Spleen (tissue), 7 donors: ENCODE results near the gene CT47C1.

Source experiments
- POLR2A ChIP-seq, 3 donors: fragments of 450-650 bp; IDR thresholded peaks; one replicate each; pipeline ENCODE4 v1.5.1; 2017; ENCODE audit warnings: antibody characterized with exemption in 3 of 3, mild to moderate bottlenecking in 1 of 3
- POLR2AphosphoS5 ChIP-seq, 3 donors: sonication (generic); formaldehyde crosslinking; IDR thresholded peaks; one replicate each; pipeline ENCODE4 v1.5.1; 2017; ENCODE audit warnings: antibody characterized with exemption in 3 of 3
- TF ChIP-seq, protein P1 (sequence below), 11 experiments: fragments of 200-600 bp in 7 of 11; fragments of 450-650 bp in 4 of 11; sonication (generic) in 4 of 11; IDR thresholded peaks in 8 of 11; conservative IDR thresholded peaks in 3 of 11; 1 replicate in 7 of 11; 2 replicates in 4 of 11; pipeline versions ENCODE4 v1.4.0 to v1.8.0; 2016 to 2021; ENCODE audit warnings: antibody characterized with exemption in 11 of 11, inconsistent platforms in 4 of 11, mild to moderate bottlenecking in 1 of 11
- donor health status: DM: no; HTN: no; CAD: no; lungs with moderate emphysema.
- donor health status: DM: no; HTN: no; CAD: no.
- donor health status: DM: no; HTN: no; CAD: no.

DNA sequence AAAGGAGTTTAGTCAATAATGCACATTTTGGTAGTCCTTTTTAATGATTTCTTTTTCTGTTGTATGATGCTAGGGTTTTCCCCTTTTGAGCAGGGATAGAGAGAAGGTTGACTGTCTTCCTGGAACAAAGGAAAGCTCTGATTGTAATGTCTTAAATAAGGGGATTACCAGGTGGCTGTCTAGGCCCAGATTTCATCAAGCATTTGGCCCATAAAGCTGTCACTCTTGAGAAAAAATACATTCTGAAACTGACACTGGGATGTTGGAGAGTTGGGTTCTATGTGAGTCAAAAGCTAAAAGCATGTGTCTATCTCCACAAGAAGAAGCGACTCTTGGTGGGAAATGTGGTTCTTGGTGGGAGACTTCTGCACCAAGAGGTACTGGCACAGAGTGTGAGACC lies 28.4 kb downstream of the CT47C1 start:
- TF ChIP-seq, protein P1, sequence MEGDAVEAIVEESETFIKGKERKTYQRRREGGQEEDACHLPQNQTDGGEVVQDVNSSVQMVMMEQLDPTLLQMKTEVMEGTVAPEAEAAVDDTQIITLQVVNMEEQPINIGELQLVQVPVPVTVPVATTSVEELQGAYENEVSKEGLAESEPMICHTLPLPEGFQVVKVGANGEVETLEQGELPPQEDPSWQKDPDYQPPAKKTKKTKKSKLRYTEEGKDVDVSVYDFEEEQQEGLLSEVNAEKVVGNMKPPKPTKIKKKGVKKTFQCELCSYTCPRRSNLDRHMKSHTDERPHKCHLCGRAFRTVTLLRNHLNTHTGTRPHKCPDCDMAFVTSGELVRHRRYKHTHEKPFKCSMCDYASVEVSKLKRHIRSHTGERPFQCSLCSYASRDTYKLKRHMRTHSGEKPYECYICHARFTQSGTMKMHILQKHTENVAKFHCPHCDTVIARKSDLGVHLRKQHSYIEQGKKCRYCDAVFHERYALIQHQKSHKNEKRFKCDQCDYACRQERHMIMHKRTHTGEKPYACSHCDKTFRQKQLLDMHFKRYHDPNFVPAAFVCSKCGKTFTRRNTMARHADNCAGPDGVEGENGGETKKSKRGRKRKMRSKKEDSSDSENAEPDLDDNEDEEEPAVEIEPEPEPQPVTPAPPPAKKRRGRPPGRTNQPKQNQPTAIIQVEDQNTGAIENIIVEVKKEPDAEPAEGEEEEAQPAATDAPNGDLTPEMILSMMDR (IDR thresholded peaks at IDR 0.05 in 8 of 11, conservative IDR thresholded peaks at IDR 0.05 in 3 of 11) = no peak
- TF ChIP-seq POLR2AphosphoS5 (IDR thresholded peaks at IDR 0.05) (no peak), POLR2A (IDR thresholded peaks at IDR 0.05) (no peak)
